Upper lobe of left lung (tissue), 4 donors: ENCODE results near the gene SLC25A13.

Experiments used
- EP300 ChIP-seq, 4 donors: sonication (generic); formaldehyde crosslinking; IDR thresholded peaks; one replicate each; pipeline ENCODE4 v1.5.1; 2017; ENCODE audit warnings: antibody characterized with exemption in 4 of 4, control low read depth in 2 of 4
- POLR2A ChIP-seq, 4 donors: fragments of 450-650 bp; IDR thresholded peaks; one replicate each; pipeline ENCODE4 v1.5.1; 2016 to 2017; ENCODE audit warnings: antibody characterized with exemption in 4 of 4, mild to moderate bottlenecking in 2 of 4
- POLR2AphosphoS5 ChIP-seq, 2 donors: sonication (generic); formaldehyde crosslinking; IDR thresholded peaks; one replicate each; pipeline ENCODE4 v1.5.1; 2017; ENCODE audit warnings: antibody characterized with exemption in 2 of 2
- TF ChIP-seq, protein P1 (sequence below), 6 experiments: fragments of 450-650 bp in 4 of 6; fragments of 200-600 bp in 2 of 6; sonication (generic) in 2 of 6; IDR thresholded peaks; one replicate each; pipeline ENCODE4 v1.5.1; 2016 to 2019; ENCODE audit warnings: antibody characterized with exemption in 6 of 6

DNA sequence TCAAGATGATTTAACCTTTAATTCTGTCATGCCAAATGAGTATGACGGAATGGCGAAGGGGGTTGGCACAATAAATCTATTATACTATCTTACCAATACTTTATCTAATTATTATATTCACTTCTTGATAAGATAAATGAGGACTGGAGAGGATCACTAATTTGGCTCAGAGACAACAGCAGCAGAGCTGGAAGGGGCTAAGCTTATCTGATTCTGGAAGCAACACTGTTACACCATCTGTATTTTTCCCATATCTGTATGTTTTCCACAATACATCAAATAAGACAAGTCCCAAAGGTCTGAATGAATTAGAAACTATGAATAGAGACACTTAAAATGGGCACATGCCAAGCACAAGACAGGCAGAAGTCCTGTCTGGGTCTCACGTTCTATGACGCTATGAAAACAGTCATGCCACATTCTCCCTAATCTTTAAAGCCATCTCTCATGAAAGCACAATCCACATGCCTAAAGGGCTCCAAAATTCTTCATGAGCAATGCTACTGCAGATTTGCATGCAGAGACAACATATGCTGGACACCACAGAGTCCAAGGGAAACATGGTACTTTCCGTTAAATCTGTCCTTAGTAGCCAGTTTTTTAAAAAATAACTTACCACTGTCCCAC is 88.3 kb downstream of the SLC25A13 start:
- no peak for TF ChIP-seq POLR2A (IDR thresholded peaks at IDR 0.05)
- TF ChIP-seq, protein P1, sequence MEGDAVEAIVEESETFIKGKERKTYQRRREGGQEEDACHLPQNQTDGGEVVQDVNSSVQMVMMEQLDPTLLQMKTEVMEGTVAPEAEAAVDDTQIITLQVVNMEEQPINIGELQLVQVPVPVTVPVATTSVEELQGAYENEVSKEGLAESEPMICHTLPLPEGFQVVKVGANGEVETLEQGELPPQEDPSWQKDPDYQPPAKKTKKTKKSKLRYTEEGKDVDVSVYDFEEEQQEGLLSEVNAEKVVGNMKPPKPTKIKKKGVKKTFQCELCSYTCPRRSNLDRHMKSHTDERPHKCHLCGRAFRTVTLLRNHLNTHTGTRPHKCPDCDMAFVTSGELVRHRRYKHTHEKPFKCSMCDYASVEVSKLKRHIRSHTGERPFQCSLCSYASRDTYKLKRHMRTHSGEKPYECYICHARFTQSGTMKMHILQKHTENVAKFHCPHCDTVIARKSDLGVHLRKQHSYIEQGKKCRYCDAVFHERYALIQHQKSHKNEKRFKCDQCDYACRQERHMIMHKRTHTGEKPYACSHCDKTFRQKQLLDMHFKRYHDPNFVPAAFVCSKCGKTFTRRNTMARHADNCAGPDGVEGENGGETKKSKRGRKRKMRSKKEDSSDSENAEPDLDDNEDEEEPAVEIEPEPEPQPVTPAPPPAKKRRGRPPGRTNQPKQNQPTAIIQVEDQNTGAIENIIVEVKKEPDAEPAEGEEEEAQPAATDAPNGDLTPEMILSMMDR (IDR thresholded peaks at IDR 0.05), result no peak
- no peak for TF ChIP-seq POLR2AphosphoS5 (IDR thresholded peaks at IDR 0.05)
- TF ChIP-seq EP300 (IDR thresholded peaks at IDR 0.05), result no peak
